ENCODE data around the gene RGS6.

GRCh38 chr14:72532686-72533454 lies 600.6 kb downstream of the RGS6 start:
- TF ChIP-seq FOXM1 (IDR thresholded peaks at IDR 0.05; ENCODE audit: borderline replicate concordance) (no peak), FOXK2 (IDR thresholded peaks at IDR 0.05) (no peak)
